Measurements from ENCODE around the gene ATP1A3. TPM values are rescaled to one million over a fixed set of nuclear protein-coding genes. Genes with fewer than 3 reads are reported as not detected.
"Not testable (repeated sequence)": the region's sequence is repeated elsewhere in the genome, so short reads cannot be mapped to it uniquely, and the experiment has no call there.

Gene ATP1A3
- total RNA-seq, 1 donor = 5.4 TPM

DNA sequence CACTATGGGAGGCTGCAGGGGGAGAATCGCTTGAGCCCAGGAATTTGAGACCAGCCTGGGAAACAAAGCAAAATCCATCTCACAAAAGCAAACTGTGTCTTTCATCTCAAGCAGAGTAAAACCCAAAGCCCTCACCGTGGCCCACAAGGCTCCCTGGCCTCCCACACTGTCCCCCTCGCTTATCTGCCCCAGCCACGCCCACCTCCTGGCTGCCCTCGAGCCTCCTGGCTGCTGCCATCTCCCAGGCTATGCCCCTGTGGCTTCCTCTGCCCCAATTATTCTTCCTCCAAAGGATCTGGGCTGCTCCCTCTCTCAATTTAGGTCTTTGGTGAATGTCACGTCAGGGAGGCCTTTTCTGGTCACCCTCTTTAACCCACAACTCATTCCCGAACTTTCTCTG, 38.5 kb downstream of the ATP1A3 start:
- no peak for DNase-seq (ENCODE audit: low read depth in 2 of 3, low spot score in 2 of 3)

DNA sequence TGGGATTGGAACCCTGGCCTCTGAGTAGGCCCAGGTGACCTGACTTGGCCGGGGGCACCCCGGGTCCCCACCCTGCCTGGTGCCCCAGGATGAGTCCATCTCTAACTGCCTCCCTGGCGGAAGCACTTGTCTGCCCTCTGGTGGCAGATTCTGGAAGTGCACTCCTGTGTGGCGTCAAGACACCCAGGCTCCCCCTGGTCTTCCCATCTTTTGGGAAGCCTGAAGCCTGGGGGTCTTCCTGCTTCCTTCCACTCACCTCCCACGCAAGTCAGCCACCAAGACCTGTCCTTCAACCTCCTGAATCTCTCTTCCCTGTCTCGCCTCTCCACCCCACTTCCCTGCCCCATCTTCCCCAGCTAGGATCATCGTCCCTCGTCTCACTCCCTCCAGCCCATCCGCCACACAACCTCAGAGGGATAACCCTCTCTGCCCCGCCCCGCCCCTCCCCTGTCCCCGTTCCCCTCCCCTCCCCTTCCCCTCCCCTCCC, 42.3 kb downstream of the ATP1A3 start:
- peak; percentile 68 to 82 (median 78) for DNase-seq (ENCODE audit: low read depth in 2 of 3, low spot score in 2 of 3)

DNA sequence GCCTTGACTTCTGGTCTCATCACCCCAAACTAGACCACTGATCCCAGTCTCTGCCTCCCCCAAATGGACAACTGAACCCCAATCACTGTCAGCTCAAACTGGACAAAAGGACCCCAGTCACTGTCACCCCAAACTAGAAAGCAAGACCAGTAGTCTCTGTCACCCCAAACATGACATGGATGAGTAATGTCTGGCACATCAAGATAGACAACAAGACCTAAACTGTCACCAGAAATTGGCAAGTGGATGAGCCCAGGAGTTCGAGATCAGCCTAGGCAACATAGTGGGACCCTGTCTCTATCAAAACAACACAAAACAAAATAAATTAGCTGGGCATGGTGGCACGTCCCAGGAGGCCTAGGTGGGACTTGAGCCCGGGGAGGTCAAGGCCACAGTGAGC, 46.9 kb downstream of the ATP1A3 start:
- no peak for DNase-seq (ENCODE audit: low read depth in 2 of 3, low spot score in 2 of 3)

DNA sequence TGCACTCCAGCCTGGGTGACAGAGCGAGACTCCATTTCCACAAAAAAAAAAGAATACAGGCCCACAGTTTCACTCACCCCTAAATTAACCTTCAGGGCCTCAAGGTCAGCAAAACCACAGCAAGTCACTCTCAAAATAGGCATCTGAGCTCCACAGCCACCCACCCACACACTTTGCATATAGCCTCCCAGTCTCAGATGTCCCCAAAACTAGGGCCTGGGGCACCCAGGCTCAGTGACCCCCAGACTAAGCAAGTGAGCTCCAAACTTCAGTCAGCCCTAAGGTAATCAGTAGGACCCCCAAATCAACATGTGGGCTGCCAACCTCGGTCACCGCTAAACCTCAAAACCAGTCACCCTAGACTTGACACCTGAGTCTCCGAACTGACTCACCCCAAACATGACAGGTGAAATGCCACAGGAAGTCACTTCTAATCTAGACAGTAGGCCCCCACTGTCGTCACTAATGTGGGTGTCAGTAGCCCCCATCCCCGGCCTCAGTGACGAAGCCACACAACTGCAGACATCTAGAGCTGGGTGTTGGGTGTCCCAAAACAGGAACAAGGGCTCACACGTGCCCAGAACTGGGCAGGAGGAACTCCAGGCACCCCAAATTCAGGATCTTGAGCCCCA, 48.8 kb downstream of the ATP1A3 start:
- peak; percentile 50 to 69 (median 63) for DNase-seq (ENCODE audit: low read depth in 2 of 3, low spot score in 2 of 3)

DNA sequence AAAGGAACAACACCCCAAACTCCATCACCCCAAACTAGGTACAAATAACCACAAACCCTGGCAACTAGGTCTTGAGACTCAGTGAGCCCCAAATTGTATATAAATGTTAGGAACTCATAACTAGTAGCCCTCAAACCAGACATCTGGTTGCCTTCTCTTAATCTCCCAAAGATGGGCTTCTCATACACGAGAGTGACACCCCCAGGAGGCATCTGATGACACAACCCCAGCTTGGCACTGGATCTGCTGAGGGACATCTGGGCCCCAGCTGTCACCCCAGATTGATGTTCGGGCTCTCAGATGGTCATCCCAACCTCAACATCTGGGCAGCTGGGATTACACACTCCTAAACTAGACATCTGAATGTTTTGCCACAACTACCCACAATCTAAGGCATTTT, 49.7 kb downstream of the ATP1A3 start:
- no peak for DNase-seq (ENCODE audit: low read depth in 2 of 3, low spot score in 2 of 3)

DNA sequence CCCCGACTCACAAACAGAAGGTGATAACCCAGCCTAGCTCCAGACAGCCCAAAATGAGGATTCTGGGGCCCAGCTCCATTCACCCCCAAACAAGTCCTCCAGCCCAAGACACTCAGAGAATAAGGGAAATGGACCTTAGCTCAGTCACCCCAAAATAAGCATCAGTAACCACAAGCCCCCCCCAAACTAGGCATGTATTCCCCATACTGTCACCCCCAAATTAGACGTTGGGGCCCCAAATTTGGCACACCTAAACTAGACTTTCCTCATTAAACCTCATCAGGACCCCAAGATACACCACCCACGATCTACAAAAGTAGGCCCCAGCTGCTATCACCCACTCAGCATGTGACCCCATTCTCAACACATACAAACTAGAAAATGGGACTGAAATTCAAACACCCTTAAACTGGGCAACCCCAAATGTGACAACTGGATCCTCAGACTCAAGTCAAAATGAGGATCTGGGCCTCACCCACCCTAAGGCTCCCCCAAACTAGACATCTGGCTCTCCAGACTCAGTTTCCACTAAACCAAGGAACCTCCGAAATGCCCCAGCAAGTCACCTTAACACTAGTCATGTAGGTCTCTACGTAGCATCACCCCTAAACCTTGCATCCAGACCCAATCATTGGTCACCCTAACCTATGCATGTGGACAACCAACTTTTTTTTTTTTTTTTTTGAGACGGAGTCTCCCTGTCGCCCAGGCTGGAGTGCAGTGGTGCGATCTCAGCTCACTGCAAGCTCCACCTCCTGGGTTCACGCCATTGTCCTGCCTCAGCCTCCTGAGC, 52.4 kb downstream of the ATP1A3 start:
- no peak for DNase-seq (ENCODE audit: low read depth in 2 of 3, low spot score in 2 of 3)

DNA sequence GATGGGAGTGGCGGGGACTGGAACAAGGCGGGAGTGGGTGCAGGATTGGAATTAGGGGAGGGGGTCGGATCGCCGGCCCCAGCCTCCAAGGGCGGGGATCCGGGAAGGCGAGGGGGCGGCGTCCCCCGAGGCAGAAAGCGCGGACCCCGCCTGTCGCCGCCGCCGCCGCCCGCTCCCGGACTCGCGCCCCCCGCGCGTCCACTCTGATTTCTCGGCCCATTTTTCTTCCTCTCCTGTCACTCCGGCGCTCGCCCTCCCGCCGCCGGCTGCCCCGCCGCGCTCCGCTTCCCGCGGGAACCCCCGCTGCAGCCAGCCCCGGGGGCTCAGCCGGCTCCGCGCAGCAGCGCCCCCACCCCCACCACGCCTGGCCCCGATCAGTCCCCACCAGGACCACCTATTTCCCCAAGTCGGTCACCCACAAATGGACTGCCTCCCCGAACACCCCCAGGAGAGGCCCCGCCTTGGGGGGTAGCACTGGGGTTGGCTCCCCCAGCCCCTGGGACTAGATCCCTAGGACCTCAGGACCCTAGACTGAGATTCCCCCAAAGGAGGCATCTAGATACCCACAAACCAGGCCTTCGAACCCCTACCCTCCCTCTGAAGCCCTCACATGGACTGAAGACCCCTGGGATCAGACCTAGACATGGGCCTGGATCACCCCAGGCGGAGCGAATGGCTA, 53.2 kb downstream of the ATP1A3 start:
- no peak for DNase-seq (ENCODE audit: low read depth in 2 of 3, low spot score in 2 of 3)

DNA sequence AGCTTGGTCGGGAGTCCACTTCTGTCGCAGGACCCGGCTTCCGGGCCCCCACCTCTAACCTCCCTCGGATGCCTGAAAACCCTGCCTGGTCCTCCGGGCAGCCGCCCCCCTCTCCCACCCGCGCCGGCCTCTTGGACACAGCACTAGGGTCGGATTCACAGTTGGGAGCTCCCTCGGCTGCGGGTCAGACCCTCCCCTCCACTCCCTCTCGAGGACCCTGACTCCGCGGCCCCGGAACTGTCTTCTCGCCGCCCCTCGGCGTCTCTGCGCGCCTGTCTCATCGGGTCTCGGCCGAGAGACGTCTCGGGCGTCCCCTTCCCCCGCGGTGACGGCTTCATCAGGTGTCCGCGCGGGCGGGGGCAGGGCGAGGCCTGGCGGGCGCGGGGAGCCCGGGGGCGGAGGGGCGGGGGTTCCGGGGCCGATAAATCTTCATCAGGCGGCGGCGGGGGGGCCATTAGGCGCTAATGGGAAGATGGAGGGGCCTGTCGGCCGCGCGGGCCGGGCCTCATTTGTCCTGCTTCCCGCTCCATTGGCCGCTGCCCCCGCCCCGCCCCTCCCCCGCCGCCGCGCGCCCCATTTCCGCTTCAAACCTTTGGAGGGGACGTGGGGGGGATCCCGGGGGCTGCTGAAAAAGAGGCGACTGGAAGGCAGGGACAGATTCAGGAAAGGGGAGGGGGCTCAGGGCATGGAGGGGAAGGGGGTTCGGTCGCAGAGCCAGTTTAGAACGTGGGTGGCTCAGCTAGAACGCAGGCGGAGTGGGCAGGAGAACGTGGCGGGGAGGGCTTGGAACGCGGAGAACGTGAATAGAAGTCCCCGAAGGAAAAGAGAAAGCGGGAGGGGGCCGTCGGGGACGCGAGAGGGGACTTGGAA, 53.9 kb downstream of the ATP1A3 start:
- peak in 1 of 3 donors; percentile 50 for DNase-seq (ENCODE audit: low read depth in 2 of 3, low spot score in 2 of 3)

DNA sequence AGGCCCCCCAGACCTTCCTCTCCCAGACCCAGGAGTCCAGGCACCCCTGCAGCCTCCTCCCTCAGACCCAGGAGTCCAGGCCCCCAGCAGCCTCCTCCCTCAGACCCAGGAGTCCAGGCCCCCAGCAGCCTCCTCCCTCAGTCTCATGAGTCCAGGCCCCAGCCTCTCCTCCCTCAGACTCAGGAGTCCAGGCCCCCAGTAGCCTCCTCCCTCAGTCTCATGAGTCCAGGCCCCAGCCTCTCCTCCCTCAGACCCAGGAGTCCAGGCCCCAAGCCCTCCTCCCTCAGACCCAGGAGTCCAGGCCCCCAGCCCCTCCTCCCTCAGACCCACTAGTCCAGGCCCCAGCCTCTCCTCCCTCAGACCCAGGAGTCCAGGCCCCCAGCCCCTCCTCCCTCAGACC, 54.8 kb downstream of the ATP1A3 start:
- DNase-seq (ENCODE audit: low read depth in 2 of 3, low spot score in 2 of 3) = not testable (repeated sequence)

DNA sequence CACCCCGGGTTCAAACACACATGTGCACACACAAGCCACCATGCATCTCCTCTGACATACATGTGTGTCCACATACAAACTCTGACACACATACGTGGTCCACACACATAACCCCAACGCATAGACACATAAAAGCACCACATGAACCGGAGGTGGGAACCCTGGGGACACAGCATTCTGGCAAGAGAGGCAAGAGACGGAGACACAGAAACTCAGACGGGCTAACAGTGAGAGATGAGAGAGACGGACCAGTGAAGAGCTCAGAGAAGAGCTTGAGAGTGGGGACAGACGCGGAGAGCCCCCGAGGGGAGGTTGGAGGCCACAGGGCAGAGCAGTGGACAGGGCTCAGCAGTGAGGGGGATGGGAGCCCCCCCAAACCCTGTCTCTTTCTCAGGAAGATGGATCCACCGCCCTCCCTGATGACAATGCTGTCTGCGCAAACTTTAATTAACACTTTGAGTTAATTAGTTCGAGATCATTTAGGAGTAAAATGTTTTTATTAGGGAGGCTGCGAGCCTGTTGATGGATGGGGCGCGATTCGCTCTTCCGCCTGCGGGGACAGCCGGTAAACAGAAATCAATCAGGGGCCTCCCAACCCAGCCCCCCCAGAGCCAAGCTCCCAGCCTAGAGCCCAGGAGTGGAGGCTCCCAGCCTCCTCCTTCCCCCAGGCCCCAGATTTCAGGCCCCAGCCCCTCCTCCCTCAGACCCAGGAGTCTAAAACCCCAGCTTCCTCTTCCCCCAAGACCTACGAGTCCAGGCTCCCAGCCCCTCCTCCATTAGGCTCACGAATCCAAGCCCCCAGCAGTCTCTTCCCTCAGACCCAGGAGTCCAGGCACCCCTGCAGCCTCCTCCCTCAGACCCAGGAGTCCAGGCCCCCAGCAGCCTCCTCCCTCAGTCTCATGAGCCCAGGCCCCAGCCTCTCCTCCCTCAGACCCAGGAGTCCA, 56.2 kb downstream of the ATP1A3 start:
- DNase-seq (ENCODE audit: low read depth in 2 of 3, low spot score in 2 of 3) = peak in 1 of 3 donors; percentile 36

DNA sequence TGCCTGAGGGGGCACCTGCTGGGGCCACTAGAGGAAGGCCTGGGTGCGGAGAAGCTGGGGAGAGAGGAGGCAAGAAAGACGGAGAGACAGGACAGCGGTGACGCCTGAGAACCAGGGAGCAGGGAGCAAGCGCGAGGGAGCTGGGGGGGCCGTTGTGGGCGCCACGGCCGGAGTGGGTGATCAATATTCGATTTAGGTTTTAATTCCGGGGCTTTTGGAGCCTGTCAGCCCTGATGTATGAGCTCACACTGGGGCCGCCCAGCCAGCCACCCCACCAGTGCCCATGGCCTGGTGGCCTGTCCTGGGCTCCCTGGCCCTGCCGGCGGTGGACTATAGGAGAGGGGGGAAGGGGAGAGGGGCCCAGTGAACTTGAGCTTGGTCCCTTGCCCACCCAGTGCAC, 57.1 kb downstream of the ATP1A3 start:
- no peak for DNase-seq (ENCODE audit: low read depth in 2 of 3, low spot score in 2 of 3)

DNA sequence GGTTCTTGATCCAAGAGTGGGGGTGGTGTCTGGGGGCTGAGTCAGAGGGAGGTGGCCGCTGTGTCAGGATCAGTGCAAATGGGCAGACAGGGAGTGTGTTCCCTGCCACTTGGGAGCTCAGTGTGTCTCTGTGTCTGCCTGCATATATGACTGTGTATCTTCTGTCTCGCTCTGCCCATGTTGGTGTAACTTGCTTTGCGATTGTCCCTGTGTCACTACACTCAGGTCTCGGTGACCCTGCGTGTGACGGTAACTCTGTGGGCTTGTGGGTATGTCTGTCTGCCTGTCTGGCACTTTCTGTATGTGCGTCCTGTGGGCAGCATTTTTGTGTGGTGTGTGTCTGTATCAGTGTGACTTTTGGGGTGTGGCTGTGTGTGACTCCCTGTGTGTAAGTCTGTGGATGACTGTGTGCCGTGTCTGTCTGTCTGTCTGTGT, 57.6 kb downstream of the ATP1A3 start:
- DNase-seq (ENCODE audit: low read depth in 2 of 3, low spot score in 2 of 3) = no peak

DNA sequence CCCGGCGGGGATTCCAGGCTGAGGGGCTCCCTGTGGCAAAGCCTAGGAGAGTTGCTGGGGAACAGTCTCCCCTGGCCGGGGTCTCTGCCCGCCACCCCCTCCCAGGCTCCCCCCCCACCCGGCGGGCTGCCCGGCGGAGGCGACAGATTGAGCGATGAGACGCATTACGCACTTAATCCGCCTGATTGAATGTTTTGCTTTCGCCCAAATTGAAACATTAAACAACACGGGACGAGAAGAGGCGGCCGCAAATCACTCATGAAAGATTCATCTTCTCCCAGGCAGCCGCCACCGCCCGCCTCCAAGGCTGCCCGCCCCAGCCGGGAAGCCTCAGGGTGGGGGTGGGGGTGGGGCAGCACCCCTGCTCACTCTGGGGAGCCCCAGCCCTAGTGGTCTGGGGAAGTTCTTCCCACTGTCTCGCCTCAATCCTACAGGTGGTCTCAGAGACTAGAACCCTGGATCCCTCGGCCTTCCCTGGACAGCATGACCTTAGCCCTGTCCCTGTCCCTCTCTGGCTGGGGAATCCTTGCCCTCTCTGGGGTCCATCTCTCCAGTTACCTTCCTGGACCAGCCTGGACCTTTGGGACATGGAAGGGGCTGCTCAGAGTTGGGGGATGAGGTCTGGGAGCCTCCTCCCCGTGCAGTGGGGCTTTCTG, 58.1 kb downstream of the ATP1A3 start:
- no peak for DNase-seq (ENCODE audit: low read depth in 2 of 3, low spot score in 2 of 3)

DNA sequence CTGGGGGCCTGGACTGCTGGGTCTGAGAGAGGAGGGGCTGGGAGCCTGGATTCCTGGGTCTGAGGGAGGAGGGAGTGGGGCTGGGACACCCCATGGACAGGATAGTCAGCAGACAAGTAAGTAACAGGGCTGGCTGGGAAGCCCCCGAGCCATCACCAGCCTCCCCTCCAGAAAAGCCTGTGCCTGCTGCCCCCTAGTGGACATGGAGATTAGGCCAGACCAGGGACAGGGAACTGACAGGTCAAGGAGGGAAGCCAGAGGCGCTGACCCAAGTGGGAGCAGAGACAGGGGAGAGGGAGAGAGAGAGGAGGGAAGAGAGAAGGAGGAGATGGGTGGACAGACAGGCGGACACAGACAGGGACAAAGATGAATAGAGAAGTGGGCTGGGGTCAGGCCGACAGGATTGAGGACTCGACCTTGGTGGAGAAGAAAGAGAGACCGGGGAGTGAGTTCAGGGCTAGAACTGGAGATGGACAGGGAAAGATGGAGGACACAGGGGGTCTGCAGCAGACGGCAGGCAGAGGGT, 59.1 kb downstream of the ATP1A3 start:
- peak; percentile 70 to 81 (median 72) for DNase-seq (ENCODE audit: low read depth in 2 of 3, low spot score in 2 of 3)

DNA sequence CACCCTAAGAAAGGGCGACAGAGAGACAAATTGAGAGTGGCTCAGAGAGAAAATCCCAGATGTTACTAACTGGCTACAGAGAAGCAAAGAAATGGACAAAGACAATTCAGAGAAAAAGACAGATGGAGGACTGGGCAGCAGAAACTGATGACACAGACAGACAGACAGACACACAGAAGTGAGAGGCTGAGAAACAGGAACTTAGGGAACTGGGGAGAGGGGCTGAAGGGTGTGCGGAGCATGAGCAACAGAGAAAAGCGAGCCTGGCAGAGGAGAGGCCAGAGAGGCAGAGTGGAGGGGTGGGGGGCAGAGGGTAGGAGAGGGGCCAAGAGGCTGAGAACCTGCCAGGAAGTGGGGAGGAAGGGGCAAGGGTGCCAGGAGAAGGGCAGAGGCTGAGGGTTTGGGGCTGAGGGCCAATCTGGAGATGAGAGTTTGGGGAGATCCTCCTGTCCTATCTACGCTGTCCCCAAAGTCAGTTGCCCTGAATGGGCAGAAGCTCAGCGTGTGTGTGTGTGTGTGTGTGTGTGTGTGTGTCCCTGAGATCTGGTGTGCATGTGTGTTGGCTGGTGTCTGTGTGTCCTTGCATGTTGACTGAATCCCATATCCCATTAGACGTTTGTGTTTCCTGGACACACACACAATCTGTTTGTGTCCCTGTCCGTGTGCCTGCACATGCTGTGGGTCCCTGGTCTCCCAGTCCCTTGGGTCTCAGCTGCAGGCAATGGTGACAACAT, 60.2 kb downstream of the ATP1A3 start:
- DNase-seq (ENCODE audit: low read depth in 2 of 3, low spot score in 2 of 3) = no peak

DNA sequence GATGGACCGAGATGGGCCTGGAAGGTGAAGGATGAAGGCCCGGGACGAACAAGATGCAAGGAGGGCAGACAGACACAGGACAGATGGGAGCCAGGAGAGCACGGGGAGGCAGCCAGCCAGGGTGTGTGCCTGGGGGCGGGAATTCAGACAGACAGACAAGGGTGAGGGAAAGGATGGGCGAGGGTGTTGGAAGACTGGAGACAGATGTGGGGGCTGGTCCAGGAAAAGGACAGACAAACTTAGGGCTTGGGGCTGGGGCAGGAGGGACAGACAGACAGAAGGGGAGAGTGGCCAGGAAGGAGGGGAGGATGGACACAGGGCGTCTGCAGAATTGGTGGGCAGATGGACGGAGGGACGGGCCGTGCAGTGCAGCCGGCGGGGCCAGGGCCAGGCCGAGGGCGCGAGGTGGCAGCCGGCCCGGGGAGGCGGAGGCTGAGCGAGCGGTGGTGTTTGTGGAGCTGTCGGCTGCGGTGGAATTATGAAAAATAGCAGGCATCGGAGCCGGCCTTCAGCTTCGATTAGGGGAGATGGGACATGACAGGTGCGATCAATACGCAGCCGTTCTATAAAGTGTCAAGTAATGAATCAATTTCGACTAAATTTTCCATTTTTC, 61.2 kb downstream of the ATP1A3 start:
- no peak for DNase-seq (ENCODE audit: low read depth in 2 of 3, low spot score in 2 of 3)

DNA sequence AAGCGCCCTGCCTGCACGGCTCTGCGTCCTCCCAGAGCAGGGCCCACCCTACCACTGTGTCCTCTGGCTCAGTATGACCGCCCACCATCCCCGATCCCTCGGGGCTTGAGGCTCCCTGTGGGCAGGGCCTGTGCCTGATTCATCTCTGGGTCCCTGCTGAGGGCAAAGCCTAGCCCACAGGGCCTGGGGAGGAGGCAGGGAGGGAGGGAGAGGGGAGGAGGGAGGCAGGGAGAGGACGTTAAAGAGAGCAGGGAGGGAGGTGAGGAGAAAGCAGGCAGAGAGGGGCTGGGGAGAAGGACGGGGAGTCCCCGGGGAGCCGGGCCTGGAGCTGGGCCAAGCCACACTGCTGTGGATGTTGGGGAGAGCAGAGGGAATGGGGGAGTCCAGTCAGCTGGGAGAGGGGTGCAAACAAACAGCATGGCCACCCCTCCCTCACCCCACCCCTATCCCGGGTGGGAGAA, 61.7 kb downstream of the ATP1A3 start:
- no peak for DNase-seq (ENCODE audit: low read depth in 2 of 3, low spot score in 2 of 3)

Measured in hematopoietic multipotent progenitor cell (in vitro differentiated cells).